ENCODE results near the gene SH3D19. TPM values are rescaled to one million over a fixed set of nuclear protein-coding genes. Genes with fewer than 3 reads are reported as not detected.

The SH3D19 gene
- total RNA-seq, 1 donor from 2014 or later = 66.5 TPM

- Mint-ChIP-seq H3K27ac (ENCODE audit: unreplicated experiment) (no peak overlapping the region), H3K36me3 (ENCODE audit: low read depth, unreplicated experiment) (peaks cover 9% of the 10 kb centered on the region), H3K4me1 (ENCODE audit: low read depth, unreplicated experiment) (no peaks in the 10 kb centered on the region), H3K4me3 (ENCODE audit: unreplicated experiment) (no peak overlapping the region), H3K27me3 (ENCODE audit: low read depth, unreplicated experiment) (no peaks in the 10 kb centered on the region), H3K9me3 (ENCODE audit: unreplicated experiment) (no peaks in the 10 kb centered on the region)
- no peak overlapping the region for H3K9ac ChIP-seq (ENCODE audit: low read length)
- no peak overlapping the region for H3K4me3 ChIP-seq (ENCODE audit: insufficient read depth, low read depth, low read length)
- H2AFZ ChIP-seq (ENCODE audit: low read depth, low read length) = no peak overlapping the region
- TF ChIP-seq EZH2 (IDR thresholded peaks at IDR 0.05; ENCODE audit: insufficient read depth, low read length) (no peak), CTCF (IDR thresholded peaks at IDR 0.05; ENCODE audit: insufficient read depth, low read depth, low read length) (no peak)
- no peaks in the 10 kb centered on the region for H3K9me3 ChIP-seq (ENCODE audit: insufficient read depth, low read depth, low read length)
- H3K79me2 ChIP-seq (ENCODE audit: insufficient read depth, low read length) = no peaks in the 10 kb centered on the region
- DNase-seq (ENCODE audit: low read depth) (no peak), FAIRE-seq (no peak)
- H4K20me1 ChIP-seq (ENCODE audit: insufficient read depth, low read length) = no peaks in the 10 kb centered on the region
- no peak overlapping the region for H3K27ac ChIP-seq (ENCODE audit: low read depth, low read length)
- no peaks in the 10 kb centered on the region for H3K27me3 ChIP-seq (ENCODE audit: insufficient read depth, low read length)
- H3K4me1 ChIP-seq (ENCODE audit: insufficient read depth, low read length) = no peaks in the 10 kb centered on the region
- H3K4me2 ChIP-seq (ENCODE audit: low read length) = no peak overlapping the region
- peaks cover 39% of the 10 kb centered on the region for H3K36me3 ChIP-seq (ENCODE audit: insufficient read depth, low read length)
Measured at GRCh38 chr4:151144329-151145072, 180.9 kb downstream of the SH3D19 start.

- no peaks in the 10 kb centered on the region for H4K20me1 ChIP-seq (ENCODE audit: insufficient read depth, low read length)
- Mint-ChIP-seq H3K9me3 (ENCODE audit: unreplicated experiment) (no peaks in the 10 kb centered on the region), H3K4me3 (ENCODE audit: unreplicated experiment) (no peak overlapping the region), H3K27me3 (ENCODE audit: low read depth, unreplicated experiment) (no peaks in the 10 kb centered on the region), H3K4me1 (ENCODE audit: low read depth, unreplicated experiment) (no peaks in the 10 kb centered on the region), H3K27ac (ENCODE audit: unreplicated experiment) (no peak overlapping the region), H3K36me3 (ENCODE audit: low read depth, unreplicated experiment) (peaks cover 9% of the 10 kb centered on the region)
- DNase-seq (ENCODE audit: low read depth) = no peak
- no peaks in the 10 kb centered on the region for H3K79me2 ChIP-seq (ENCODE audit: insufficient read depth, low read length)
- no peak overlapping the region for H3K4me2 ChIP-seq (ENCODE audit: low read length)
- TF ChIP-seq EZH2 (IDR thresholded peaks at IDR 0.05; ENCODE audit: insufficient read depth, low read length) = no peak
- no peak for TF ChIP-seq CTCF (IDR thresholded peaks at IDR 0.05; ENCODE audit: insufficient read depth, low read depth, low read length)
- no peaks in the 10 kb centered on the region for H3K4me1 ChIP-seq (ENCODE audit: insufficient read depth, low read length)
- H3K36me3 ChIP-seq (ENCODE audit: insufficient read depth, low read length) = peaks cover 34% of the 10 kb centered on the region
- no peaks in the 10 kb centered on the region for H3K27me3 ChIP-seq (ENCODE audit: insufficient read depth, low read length)
- no peaks in the 10 kb centered on the region for H3K9me3 ChIP-seq (ENCODE audit: insufficient read depth, low read depth, low read length)
- H3K27ac ChIP-seq (ENCODE audit: low read depth, low read length) = no peak overlapping the region
- no peak overlapping the region for H3K9ac ChIP-seq (ENCODE audit: low read length)
- no peak overlapping the region for H2AFZ ChIP-seq (ENCODE audit: low read depth, low read length)
- H3K4me3 ChIP-seq (ENCODE audit: insufficient read depth, low read depth, low read length) = no peak overlapping the region
- FAIRE-seq = no peak
Measured at GRCh38 chr4:151143811-151144210, 181.6 kb downstream of the SH3D19 start.

DNA sequence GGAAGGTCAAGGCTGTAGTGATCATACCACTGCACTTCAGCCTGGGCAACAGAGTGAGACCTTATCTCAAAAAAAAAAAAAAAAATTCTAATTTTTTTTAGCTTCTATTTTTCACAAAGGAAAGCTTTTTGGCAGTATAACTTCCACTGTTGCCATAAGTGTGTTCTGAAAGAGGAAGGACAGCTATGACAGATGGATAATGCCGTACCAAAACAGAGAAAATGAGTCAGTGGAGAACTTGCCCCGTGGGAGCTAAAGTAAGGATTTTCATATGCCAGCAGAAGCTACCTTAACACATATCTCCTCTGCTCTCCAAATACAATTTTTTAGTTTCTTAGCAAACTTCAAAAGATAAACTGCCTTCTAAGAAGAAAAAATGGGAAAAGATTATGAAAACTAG lies 182.2 kb downstream of the SH3D19 start:
- Histone ChIP-seq H3K4me2 (ENCODE audit: low read length) (no peak overlapping the region), H3K27me3 (ENCODE audit: insufficient read depth, low read length) (no peaks in the 10 kb centered on the region), H2AFZ (ENCODE audit: low read depth, low read length) (no peak overlapping the region), H3K9ac (ENCODE audit: low read length) (no peak overlapping the region), H4K20me1 (ENCODE audit: insufficient read depth, low read length) (no peaks in the 10 kb centered on the region), H3K9me3 (ENCODE audit: insufficient read depth, low read depth, low read length) (no peaks in the 10 kb centered on the region), H3K27ac (ENCODE audit: low read depth, low read length) (no peak overlapping the region), H3K4me3 (ENCODE audit: insufficient read depth, low read depth, low read length) (no peak overlapping the region), H3K36me3 (ENCODE audit: insufficient read depth, low read length) (peaks cover 31% of the 10 kb centered on the region), H3K4me1 (ENCODE audit: insufficient read depth, low read length) (no peaks in the 10 kb centered on the region), H3K79me2 (ENCODE audit: insufficient read depth, low read length) (no peaks in the 10 kb centered on the region)
- Mint-ChIP-seq H3K36me3 (ENCODE audit: low read depth, unreplicated experiment) (peaks cover 9% of the 10 kb centered on the region), H3K4me1 (ENCODE audit: low read depth, unreplicated experiment) (no peaks in the 10 kb centered on the region), H3K27me3 (ENCODE audit: low read depth, unreplicated experiment) (no peaks in the 10 kb centered on the region), H3K27ac (ENCODE audit: unreplicated experiment) (no peak overlapping the region), H3K9me3 (ENCODE audit: unreplicated experiment) (no peaks in the 10 kb centered on the region), H3K4me3 (ENCODE audit: unreplicated experiment) (no peak overlapping the region)
- FAIRE-seq = no peak
- TF ChIP-seq EZH2 (IDR thresholded peaks at IDR 0.05; ENCODE audit: insufficient read depth, low read length) (no peak), CTCF (IDR thresholded peaks at IDR 0.05; ENCODE audit: insufficient read depth, low read depth, low read length) (no peak)
- DNase-seq (ENCODE audit: low read depth) = no peak
